GM19351 (cell line): ENCODE measurements around the gene MED27.

Experiments
- ATAC-seq: cut with Tn5 transposase; IDR thresholded peaks from one replicate; pipeline ENCODE4 v1.9.1; 2021; ENCODE audit warnings: mild to moderate bottlenecking, moderate library complexity; ENCODE audit not compliant: unreplicated experiment

The MED27 gene

DNA sequence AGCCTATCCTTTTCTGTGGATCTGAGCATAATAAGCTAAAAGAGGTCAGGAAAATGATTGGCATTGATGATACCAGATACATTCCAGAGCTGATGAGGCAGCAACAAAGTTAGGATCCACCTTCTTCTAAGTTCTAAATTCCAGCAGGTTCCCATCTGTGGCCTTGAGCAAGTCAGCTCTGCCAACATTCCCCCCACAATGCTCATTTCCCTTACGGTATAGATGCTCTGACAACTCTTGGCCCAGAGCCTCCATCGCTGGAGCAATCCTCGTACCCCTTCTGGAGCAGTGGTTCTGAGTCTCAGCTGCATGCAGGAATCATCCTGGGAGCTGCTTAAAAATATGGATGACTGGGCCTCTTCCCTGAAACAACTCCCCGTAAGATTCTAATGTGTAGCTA is 78.1 kb downstream of the MED27 start:
- ATAC-seq: no peak

DNA sequence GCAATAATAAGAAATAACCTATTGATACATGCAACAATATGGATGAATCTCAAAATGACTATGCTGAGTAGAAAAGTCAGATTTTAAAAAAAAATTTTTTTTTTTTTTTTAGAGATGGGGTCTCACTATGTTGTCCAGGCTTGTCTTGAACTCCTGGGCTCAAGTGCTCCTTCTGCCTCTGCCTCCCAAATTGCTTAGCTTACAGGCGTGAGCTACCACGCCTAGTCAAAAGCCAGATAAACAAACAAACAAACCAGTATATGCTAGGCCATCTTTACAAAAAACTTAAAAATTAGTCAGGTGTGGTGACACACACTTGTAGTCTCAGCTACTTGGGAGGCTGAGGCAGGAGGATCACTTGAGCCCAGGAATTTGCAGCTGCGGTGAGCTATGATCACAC is 79.0 kb downstream of the MED27 start:
- ATAC-seq: no peak

DNA sequence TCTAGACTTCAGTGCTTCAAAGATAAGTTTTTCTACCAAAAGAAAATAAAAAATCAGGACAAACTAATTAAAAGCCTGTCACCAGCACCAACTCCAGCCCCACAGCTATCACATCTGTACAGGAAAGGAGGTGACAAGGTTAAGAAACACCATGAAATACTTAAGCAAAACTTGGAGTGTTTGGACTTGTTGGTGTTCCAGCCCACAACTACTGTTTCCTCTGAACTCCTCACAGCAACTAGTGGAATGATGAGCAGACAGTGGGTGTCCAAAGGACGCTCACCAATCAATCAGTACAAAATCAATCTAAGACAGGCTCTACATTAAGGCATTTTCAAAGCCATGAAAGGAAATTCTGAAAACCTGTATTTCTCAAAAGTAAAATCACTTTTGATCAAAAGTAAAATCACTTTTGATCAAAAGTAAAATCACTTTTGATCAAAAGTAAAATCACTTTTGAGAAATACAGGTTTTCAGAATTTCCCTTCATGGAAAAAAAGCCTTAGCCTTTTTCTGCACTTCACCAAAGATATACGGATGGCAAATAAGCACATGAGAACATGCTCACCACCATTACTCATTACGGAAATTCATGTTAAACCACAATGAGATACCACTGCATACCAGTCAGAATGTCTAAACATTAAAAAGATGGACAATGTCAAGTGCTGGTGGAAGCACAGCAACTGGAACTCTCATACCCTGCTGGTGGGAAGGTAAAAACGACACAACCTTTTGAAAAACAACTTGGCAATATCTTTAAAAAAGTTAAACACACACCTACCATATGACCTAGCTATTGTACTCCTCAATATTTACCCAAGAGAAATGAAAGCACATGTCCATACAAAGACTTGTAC is 79.7 kb downstream of the MED27 start:
- no peak for ATAC-seq

- no peak for ATAC-seq
Measured at GRCh38 chr9:131997779-131998178, 81.9 kb downstream of the MED27 start.

GRCh38 chr9:131997076-131997475 is 82.6 kb downstream of the MED27 start:
- ATAC-seq: no peak

DNA sequence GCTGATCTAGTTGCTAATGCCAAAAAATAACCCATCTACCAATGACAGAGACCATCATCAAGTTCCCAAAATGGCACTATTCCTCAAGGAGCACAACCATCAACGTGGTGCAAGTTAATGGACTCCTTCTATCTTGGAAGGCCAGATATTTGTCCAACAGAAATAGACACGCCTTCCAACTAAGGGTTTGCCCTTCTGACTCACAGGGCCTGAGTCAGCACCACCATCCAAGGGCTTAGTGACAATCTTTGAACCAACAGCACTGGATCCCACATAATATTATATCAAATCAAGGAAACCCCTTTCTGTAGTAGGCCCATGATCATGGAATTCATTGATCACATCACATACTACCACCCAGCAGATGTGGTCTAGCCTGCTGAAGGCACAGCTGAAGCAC is 84.3 kb downstream of the MED27 start:
- ATAC-seq: no peak

GRCh38 chr9:131994364-131995125 is 85.1 kb downstream of the MED27 start:
- no peak for ATAC-seq

- no peak for ATAC-seq
Measured at GRCh38 chr9:131992906-131993657, 86.6 kb downstream of the MED27 start.

DNA sequence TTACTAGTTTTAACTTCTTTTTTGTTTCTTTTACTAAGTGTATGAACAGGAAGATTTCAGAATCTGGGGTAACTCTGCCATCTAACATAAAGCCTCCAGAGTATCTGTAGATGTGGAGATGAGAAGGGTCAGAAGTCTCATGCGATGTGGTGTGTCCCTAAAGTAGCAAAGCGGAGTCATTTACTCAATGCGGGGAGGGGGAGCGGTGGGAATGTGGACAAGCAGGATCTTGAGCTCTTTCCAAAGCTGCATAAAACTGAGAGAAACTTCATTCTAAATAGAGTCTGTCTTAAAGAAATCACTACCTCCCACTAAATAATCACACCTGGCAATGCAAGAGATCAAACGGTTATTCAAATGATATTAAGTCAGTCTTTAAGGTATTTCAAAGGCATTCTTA is 92.4 kb downstream of the MED27 start:
- no peak for ATAC-seq

DNA sequence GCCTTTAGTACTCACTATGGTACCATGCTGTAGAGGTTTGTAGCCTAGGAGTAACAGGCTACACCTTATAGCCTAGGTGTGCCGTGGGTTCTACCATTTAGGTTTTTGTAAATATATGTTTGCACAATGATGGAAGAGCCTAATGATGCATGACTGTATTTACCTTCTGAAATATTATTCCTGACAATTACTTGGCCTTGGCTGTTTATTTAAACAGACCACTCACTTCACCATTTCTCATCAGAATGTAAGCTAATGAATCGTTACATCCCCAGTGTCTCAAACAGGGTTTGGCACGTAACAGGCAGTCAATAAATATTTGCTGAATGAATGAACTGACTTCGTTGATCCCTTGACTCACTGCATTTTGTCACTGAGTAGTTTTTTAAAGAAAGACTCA is 93.1 kb downstream of the MED27 start:
- no peak for ATAC-seq

DNA sequence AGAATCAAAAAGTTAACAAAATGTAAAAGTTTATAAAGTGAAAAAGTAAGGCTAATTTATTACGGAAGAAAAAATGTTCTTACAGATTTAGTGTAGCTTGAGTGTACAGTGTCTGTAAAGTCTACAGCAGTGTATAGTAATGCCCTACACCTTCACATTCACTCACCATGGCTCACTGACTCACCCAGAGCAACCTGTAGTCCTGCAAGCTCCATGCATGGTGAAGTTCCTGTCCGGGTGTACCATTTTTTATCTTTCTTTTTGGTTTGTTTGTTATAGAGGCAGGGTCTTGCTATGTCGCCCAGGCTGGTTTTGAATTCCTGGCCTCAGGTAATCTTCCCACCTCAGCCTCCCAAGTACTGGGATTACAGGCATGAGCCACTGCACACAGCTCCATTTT is 93.6 kb downstream of the MED27 start:
- no peak for ATAC-seq

GRCh38 chr9:131984564-131984963 is 95.1 kb downstream of the MED27 start:
- ATAC-seq: no peak

- no peak for ATAC-seq
Measured at GRCh38 chr9:131982671-131983239, 96.9 kb downstream of the MED27 start.

DNA sequence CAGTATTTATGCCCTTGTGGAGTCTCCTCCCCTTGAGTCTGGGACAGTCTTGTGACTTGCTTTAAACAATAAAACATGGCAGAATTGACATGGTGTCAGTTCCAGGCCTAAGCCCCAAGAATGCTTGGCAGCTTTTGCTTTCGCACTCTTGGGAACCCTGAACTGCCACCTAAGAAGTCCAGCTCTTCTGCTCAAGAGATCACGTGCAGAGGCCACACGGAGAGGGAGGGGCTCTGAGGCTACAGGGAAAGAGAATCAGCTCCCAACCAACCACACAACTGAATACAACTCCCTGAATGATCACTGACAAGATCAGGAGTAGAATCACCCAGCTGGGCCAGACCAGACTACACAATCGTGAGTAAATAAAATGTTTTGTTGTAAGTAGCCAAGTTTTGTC is 97.6 kb downstream of the MED27 start:
- no peak for ATAC-seq

- ATAC-seq: no peak
Measured at GRCh38 chr9:131981116-131981776, 98.4 kb downstream of the MED27 start.

DNA sequence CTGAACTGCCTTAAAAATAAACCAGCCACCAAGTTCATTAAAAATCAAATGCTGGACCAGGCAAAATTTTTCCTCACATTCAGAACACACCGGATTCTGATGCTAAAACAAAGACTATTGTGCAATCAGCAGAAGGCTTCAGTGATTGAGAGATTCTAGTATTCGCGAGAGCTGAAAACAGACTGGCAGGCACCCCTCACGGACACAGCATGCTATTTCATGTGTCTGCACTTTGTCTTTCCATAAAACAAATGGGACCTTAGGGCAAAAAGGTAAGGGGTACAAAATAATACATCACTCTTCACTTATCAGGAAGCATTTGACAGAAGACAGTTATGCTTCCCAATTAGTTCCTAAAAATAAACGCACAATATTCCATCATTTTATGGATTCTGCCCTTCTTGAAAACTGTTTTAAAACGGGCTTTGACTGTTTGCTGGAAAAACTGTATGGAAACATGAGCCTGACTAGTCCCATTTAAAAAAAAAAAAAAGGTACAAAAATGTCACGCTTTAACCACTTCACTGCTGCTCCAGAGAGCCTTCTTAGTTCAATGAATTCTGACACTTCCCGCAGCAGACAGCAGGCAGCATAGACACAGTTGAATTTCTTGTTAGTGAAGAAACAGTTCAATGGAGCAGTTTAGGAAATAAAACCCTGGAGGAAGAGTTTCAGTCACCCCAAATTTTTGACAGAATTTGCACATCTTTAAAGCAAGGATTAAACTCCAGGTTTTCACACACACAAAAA is 99.2 kb downstream of the MED27 start:
- ATAC-seq: no peak

- no peak for ATAC-seq
Measured at GRCh38 chr9:131977109-131977838, 102.4 kb downstream of the MED27 start.

GRCh38 chr9:131976157-131977108 is 103.2 kb downstream of the MED27 start:
- no peak for ATAC-seq
